Activated CD4-positive, alpha-beta T cell treated with anti-CD3 and anti-CD28 coated beads, Interleukin-2, Interleukin-6, amounts not matched to agents 100 ng/mL and 50 ng/mL, durations not matched to agents 16 hours and 8 hours (primary cell): ENCODE results near the gene DMRTB1.

Experiments
- DNase-seq: peaks from one replicate; pipeline ENCODE4 v3.0.0-alpha.2; 2020

The DMRTB1 gene

GRCh38 chr1:53511323-53511932 is 52.2 kb downstream of the DMRTB1 start:
- no peak for DNase-seq

GRCh38 chr1:53511933-53512806 is 53.0 kb downstream of the DMRTB1 start:
- DNase-seq, result no peak

- DNase-seq, result no peak
Measured at GRCh38 chr1:53512807-53513755, 53.9 kb downstream of the DMRTB1 start.

GRCh38 chr1:53513846-53514245 is 54.6 kb downstream of the DMRTB1 start:
- DNase-seq, result no peak

- no peak for DNase-seq
Measured at GRCh38 chr1:53514436-53514835, 55.2 kb downstream of the DMRTB1 start.

- no peak for DNase-seq
Measured at GRCh38 chr1:53516181-53516580, 57.0 kb downstream of the DMRTB1 start.
